GM12872 (cell line): Measurements from ENCODE around the gene C20orf144.

ENCODE experiments used
- TF ChIP-seq, protein P1 (sequence below): IDR thresholded peaks from 3 replicates; pipeline ENCODE4 v1.5.1; 2011; ENCODE audit warnings: low read depth, mild to moderate bottlenecking, low read length, moderate library complexity; ENCODE audit not compliant: insufficient read depth

The C20orf144 gene

DNA sequence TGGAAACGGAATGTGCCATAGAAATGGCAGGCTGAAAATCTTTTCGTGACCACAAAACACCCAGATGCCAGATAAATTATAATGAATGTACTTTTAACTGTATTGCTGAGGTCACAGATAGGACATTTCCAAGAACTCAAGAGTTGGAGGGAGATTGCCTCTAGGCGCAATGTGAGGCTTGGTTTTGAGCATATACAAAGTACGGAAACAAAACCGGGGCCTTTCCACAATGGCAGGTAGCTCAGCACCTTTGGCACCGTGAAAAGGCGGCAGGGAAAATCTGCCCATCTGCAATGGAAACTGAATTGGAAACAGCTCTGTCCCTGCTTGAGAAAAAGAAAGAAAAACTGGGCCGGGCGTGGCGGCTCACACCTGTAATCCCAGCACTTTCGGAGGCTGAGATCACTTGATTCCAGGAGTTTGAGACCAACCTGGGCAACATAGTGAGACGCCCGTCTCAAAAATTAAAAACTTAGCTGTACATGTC is 10.5 kb upstream of the C20orf144 start:
- TF ChIP-seq, protein P1, sequence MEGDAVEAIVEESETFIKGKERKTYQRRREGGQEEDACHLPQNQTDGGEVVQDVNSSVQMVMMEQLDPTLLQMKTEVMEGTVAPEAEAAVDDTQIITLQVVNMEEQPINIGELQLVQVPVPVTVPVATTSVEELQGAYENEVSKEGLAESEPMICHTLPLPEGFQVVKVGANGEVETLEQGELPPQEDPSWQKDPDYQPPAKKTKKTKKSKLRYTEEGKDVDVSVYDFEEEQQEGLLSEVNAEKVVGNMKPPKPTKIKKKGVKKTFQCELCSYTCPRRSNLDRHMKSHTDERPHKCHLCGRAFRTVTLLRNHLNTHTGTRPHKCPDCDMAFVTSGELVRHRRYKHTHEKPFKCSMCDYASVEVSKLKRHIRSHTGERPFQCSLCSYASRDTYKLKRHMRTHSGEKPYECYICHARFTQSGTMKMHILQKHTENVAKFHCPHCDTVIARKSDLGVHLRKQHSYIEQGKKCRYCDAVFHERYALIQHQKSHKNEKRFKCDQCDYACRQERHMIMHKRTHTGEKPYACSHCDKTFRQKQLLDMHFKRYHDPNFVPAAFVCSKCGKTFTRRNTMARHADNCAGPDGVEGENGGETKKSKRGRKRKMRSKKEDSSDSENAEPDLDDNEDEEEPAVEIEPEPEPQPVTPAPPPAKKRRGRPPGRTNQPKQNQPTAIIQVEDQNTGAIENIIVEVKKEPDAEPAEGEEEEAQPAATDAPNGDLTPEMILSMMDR, result no peak

DNA sequence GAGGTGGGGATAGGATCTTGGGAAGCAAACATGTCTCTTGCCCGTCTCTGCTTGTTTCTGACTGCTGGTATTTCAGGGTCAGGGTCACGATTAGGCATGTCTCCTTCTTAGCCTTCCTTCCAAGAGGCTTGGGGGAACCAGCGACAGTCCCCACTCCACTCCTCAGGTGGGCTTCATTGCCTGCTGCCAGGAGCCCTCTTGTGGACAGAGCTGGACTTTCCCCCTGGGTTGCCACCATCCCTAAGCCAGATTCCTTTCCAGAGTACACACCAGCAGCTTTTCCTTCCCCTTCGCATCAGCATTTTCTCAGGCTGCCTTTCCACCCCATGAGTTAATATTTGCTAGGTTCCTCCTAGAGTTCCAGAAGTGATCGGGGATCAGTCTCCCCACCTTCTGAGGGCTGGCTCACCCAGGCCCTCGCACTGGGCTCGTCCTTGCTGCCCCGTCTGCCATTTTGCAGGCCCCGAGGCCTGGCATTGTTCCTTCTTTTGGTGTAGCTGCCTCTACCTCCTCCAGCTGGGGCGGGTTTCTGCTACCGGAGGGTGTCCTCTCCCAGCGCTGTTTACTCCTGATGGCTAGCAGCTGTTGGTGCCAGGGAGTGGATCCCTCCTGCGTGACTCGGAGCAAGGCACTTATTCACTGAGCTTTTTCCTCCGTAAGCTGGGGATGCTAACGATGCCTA is 8.8 kb upstream of the C20orf144 start:
- TF ChIP-seq, protein P1, result peak; percentile 96

DNA sequence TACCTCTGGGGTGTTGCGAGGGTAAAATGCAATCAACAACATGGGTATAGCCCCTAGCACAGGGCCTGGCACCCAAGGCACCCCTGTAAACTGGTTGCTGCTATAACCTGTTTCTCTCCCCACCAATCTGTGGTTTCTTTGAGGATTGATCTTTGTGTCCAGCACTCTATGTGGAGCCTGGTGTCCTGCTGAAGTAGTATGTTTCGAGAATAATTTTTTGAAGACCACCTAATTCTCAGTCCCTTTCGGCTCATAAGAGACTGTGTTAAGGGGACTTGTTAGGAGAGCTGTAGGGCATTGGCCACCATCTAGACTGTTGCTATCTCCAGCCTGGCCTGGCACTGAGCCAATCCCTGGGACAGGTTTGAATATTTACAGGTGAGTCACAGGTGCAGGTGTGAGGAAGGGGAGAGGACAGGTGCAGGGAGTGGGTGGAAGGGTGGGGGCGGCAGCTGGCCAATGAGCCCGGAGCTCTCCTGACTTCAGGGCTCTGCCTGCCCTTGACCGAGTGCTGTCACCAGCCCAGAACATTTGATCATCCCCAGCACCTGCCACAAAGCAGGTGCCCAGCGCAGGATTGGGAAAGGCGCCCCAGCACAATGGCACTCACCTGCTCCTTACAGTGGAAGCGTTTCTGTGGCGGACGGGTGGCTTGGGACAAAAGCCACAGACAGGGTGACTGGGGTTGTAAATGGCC is 8.1 kb upstream of the C20orf144 start:
- TF ChIP-seq, protein P1, result no peak

DNA sequence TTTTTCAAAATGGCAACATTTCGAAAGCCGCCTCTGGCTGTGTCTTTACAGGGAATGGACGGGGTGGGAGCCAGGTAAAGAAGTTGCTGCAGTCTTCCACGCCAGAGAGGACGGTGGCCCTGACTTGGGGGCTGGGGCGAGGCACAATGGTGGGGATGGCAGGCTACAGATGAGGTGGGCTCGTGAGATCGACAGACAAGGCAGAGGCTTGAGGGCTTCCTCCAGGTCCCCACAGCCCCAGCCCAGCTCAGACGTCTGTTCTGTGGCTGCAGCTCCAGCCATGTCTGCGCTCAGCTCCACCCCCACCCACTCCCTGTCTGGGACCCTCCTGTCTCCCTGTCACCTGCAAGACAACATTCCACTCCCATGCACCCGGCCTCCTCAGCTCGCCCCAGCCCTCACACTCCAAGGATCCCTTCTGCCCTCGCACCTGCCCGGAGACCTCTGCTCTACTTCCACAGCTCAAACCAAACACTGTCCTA is 7.4 kb upstream of the C20orf144 start:
- TF ChIP-seq, protein P1, result no peak

DNA sequence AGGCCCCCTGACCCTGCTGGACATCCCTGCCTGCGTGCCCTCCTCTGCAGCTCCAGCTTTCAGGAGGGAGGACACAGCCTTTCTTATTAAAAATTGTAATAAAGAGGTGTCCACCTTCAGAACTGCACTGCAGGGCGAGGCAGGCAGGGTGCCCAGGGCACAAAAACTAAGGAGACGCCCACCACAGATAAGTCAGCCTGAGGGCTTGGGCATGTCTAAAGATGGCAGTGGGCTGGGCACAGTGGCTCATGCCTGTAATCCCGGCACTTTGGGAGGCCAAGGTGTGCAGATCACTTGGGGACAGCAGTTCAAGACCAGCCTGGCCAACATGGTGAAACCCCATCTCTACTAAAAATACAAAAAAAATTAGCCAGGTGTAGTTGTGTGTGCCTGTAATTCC is 7.0 kb upstream of the C20orf144 start:
- TF ChIP-seq, protein P1, result no peak

DNA sequence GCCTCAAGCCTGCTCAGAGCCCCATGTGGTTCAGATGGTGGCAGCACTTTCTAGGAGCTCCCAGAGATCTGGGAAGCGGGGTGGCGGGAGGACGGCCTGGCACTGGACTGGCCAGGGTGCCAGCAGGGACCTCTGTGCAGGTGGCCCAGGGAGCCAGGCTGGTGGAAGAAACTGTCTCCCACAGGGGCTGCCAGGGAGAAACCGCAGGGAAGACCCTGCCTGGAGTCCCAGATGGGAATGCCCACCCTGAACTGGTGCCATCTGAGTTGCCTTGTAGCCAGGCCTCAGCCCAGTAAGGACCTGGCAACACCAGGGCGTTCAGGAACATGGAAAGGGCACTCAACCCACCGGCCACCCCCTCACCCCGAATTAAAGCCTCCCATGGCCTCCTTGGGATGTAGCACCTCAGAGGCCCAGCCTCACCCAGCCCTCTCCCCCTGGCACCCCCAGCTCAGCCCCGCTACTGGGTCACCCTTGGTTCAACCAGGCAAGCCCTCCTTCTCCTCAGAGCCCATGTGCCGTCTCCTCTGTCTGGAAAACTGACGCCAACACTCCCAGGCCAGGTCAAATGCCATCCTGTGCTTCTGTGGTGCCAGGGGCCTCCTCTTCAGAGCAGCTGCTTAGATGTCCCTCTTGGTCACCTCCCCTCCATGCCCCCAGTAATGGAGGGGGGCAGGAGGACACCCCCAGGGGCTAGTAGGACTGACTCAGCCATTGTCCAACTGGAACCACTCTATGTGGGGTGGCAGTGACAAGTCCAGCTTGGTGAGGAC is 5.9 kb upstream of the C20orf144 start:
- TF ChIP-seq, protein P1, result no peak
